DND-41 (cell line): ENCODE results near the gene JAKMIP1.

Source experiments
- ATAC-seq: fragments of 200-7000 bp; cut with Tn5 transposase; 3 replicates; pipeline ENCODE4 v1.9.1; 2021; ENCODE audit warnings: low read depth; ENCODE audit not compliant: insufficient read depth
- DNase-seq: peaks from one replicate; pipeline ENCODE4 v3.0.0-alpha.2; 2020
- H2AFZ ChIP-seq: 2 replicates; pipeline ENCODE4 v1.6.0; 2012; ENCODE audit warnings: low read depth, low read length
- H3K27ac ChIP-seq: 2 replicates; pipeline ENCODE4 v1.5.1; 2012; ENCODE audit warnings: low read length, inconsistent platforms
- H3K27me3 ChIP-seq: fragments of 200-600 bp; sonication (generic); 2 replicates; pipeline ENCODE4 v1.6.0; 2012; ENCODE audit warnings: low read length, mild to moderate bottlenecking, inconsistent platforms; ENCODE audit not compliant: insufficient read depth, poor library complexity
- H3K36me3 ChIP-seq: 2 replicates; pipeline ENCODE4 v1.5.1; 2012; ENCODE audit warnings: low read length, inconsistent platforms; ENCODE audit not compliant: insufficient read depth
- H3K4me1 ChIP-seq: 2 replicates; pipeline ENCODE4 v1.5.1; 2012; ENCODE audit warnings: mild to moderate bottlenecking, low read length; ENCODE audit not compliant: insufficient read depth
- H3K4me2 ChIP-seq: 2 replicates; pipeline ENCODE4 v1.6.0; 2012; ENCODE audit warnings: mild to moderate bottlenecking, moderate library complexity, low read length, inconsistent platforms; ENCODE audit not compliant: insufficient read depth
- H3K4me3 ChIP-seq, 2 experiments: fragments of 200-600 bp in 1 of 2; shearing (Covaris generic) in 1 of 2; 2 replicates each; pipeline ENCODE4 v1.5.1; 2012 to 2016; ENCODE audit warnings: inconsistent platforms in 2 of 2, low read length in 2 of 2, mild to moderate bottlenecking in 2 of 2, low read depth in 1 of 2, moderate library complexity in 1 of 2
- H3K79me2 ChIP-seq: 2 replicates; pipeline ENCODE4 v1.6.0; 2012; ENCODE audit warnings: low read length, inconsistent platforms; ENCODE audit not compliant: insufficient read depth
- H3K9ac ChIP-seq: 2 replicates; pipeline ENCODE4 v1.6.0; 2012; ENCODE audit warnings: low read depth, mild to moderate bottlenecking, inconsistent platforms, low read length, moderate library complexity
- H3K9me3 ChIP-seq: 2 replicates; pipeline ENCODE4 v1.5.1; 2012; ENCODE audit warnings: low read length, moderate library complexity, mild to moderate bottlenecking, inconsistent platforms; ENCODE audit not compliant: insufficient read depth, severe bottlenecking
- H4K20me1 ChIP-seq: 2 replicates; pipeline ENCODE4 v1.6.0; 2012; ENCODE audit warnings: low read length; ENCODE audit not compliant: insufficient read depth
- CTCF ChIP-seq: IDR thresholded peaks from 2 replicates; pipeline ENCODE4 v1.5.1; 2012; ENCODE audit warnings: borderline replicate concordance, low read length, moderate library complexity, mild to moderate bottlenecking; ENCODE audit not compliant: poor library complexity, severe bottlenecking; ENCODE audit errors: extremely low read depth
- EZH2 ChIP-seq: IDR thresholded peaks from 3 replicates; pipeline ENCODE4 v1.6.1; 2012; ENCODE audit warnings: borderline replicate concordance, low read depth, mild to moderate bottlenecking, moderate library complexity, low read length, inconsistent platforms; ENCODE audit not compliant: severe bottlenecking

The JAKMIP1 gene

GRCh38 chr4:6221851-6222760 is 21.8 kb upstream of the JAKMIP1 start:
- H4K20me1 ChIP-seq = peaks cover 13% of the 10 kb centered on the region; the same call in 1 of the 2 replicates
- TF ChIP-seq EZH2 (no peak), CTCF (no peak)
- no peaks in the 10 kb centered on the region for H3K36me3 ChIP-seq
- DNase-seq (no peak), ATAC-seq (no peak)
- H3K4me2 ChIP-seq = no peak overlapping the region
- H3K27ac ChIP-seq = no peak overlapping the region
- no peak overlapping the region for H3K9ac ChIP-seq
- H3K4me1 ChIP-seq = no peaks in the 10 kb centered on the region
- H2AFZ ChIP-seq = no peak overlapping the region
- H3K27me3 ChIP-seq = no peaks in the 10 kb centered on the region
- no peaks in the 10 kb centered on the region for H3K9me3 ChIP-seq
- no peaks in the 10 kb centered on the region for H3K79me2 ChIP-seq
- no peak overlapping the region for H3K4me3 ChIP-seq

- Histone ChIP-seq H2AFZ (no peak overlapping the region), H3K4me2 (no peak overlapping the region), H3K9me3 (no peaks in the 10 kb centered on the region), H3K4me1 (no peaks in the 10 kb centered on the region), H3K79me2 (no peaks in the 10 kb centered on the region), H3K27me3 (no peaks in the 10 kb centered on the region), H3K4me3 (no peak overlapping the region), H3K27ac (no peak overlapping the region), H3K9ac (no peak overlapping the region), H4K20me1 (peaks cover 9% of the 10 kb centered on the region; the same call in 1 of the 2 replicates), H3K36me3 (no peaks in the 10 kb centered on the region)
- ATAC-seq (no peak), DNase-seq (no peak)
- TF ChIP-seq EZH2 (no peak), CTCF (no peak)
Measured at GRCh38 chr4:6221301-6221850, 21.0 kb upstream of the JAKMIP1 start.

GRCh38 chr4:6217716-6218381 is 17.5 kb upstream of the JAKMIP1 start:
- Histone ChIP-seq H3K27ac (no peak overlapping the region), H4K20me1 (no peaks in the 10 kb centered on the region), H3K9ac (no peak overlapping the region), H3K4me3 (no peak overlapping the region), H3K4me2 (no peak overlapping the region), H3K4me1 (no peaks in the 10 kb centered on the region), H3K36me3 (no peaks in the 10 kb centered on the region), H3K27me3 (no peaks in the 10 kb centered on the region), H3K9me3 (no peaks in the 10 kb centered on the region), H2AFZ (no peak overlapping the region), H3K79me2 (no peaks in the 10 kb centered on the region)
- DNase-seq (no peak), ATAC-seq (no peak)
- TF ChIP-seq CTCF (no peak), EZH2 (no peak)
